Type B pancreatic cell (in vitro differentiated cells): Measurements from ENCODE around the gene PLA2G4F. TPM values are rescaled to one million over a fixed set of nuclear protein-coding genes. Genes with fewer than 3 reads are reported as not detected.

Experiments used
- DNase-seq: peaks from one replicate; pipeline ENCODE4 v3.0.0; 2021; ENCODE audit warnings: mixed read lengths; ENCODE audit not compliant: unreplicated experiment; ENCODE audit errors: extremely low spot score
- H3K27ac Mint-ChIP-seq: 2 replicates; pipeline ENCODE4 v1.8.0; 2021; ENCODE audit warnings: mild to moderate bottlenecking, mixed read lengths
- H3K27me3 Mint-ChIP-seq: 2 replicates; pipeline ENCODE4 v1.8.0; 2021; ENCODE audit warnings: mixed read lengths
- H3K36me3 Mint-ChIP-seq: 2 replicates; pipeline ENCODE4 v1.8.0; 2021; ENCODE audit warnings: mixed read lengths
- H3K4me1 Mint-ChIP-seq: one replicate; pipeline ENCODE4 v1.8.0; 2021; ENCODE audit warnings: mixed read lengths; ENCODE audit not compliant: unreplicated experiment
- H3K4me3 Mint-ChIP-seq: 2 replicates; pipeline ENCODE4 v1.8.0; 2021; ENCODE audit warnings: mild to moderate bottlenecking, mixed read lengths
- H3K9me3 Mint-ChIP-seq: 2 replicates; pipeline ENCODE4 v1.8.0; 2021; ENCODE audit warnings: mixed read lengths
- CTCF ChIP-seq: fragments of 200-600 bp; sonication (generic); conservative IDR thresholded peaks from 2 replicates; pipeline ENCODE4 v1.5.0; 2021; ENCODE audit warnings: antibody characterized with exemption, mild to moderate bottlenecking
- total RNA-seq: library from RNA; stranded (reverse); gene quantifications from 2 replicates; pipeline ENCODE4 v1.2.1, GENCODE V29; 2021; ENCODE audit warnings: low replicate concordance

PLA2G4F gene
- total RNA-seq, 1 donor from 2014 or later, result 1.1 TPM

DNA sequence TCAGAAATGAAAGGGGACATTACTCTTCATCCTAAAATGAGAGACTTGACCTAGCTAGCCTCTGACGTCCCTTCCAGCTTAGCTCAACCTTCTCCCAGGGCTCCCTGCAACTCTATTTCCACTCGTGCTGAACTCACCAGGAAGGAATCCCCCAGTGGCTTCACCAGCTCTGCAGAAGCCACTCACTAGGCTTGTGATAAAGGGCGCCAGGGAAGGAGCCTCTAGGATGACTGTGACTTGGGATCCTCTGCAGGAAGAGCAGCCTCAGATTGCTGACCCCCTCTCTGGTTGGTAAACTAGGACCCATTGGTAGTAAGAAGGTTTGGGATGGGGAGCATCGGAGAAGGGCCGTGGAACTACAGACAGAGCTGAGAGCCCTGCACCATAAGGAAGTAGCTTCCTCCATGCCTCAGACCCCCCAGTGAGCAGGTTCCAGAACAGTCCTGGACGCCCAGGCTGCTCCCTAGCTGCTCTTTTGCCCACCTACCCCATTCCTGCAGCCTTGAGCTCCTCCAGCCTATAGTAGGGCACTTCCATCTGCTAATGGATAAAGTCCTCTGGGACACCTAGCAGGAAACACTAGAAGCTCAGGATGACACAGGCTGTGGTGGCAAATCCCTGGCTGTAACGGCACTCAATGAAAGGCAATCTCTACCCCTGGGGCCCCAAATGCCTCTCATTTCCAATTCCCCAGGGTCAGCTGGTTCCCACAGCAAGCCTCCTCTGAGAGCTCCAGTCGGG lies 26.0 kb downstream of the PLA2G4F start:
- H3K27me3 Mint-ChIP-seq, result peaks cover 18% of the 10 kb centered on the region
- no peak overlapping the region for H3K27ac Mint-ChIP-seq
- H3K9me3 Mint-ChIP-seq, result no peaks in the 10 kb centered on the region
- no peak for DNase-seq
- H3K4me1 Mint-ChIP-seq, result peaks cover 7% of the 10 kb centered on the region
- H3K4me3 Mint-ChIP-seq, result no peak overlapping the region
- H3K36me3 Mint-ChIP-seq, result no peaks in the 10 kb centered on the region
- TF ChIP-seq CTCF, result no peak

GRCh38 chr15:42129364-42129763 lies 27.1 kb downstream of the PLA2G4F start:
- H3K9me3 Mint-ChIP-seq, result no peaks in the 10 kb centered on the region
- H3K27ac Mint-ChIP-seq, result no peak overlapping the region
- no peaks in the 10 kb centered on the region for H3K36me3 Mint-ChIP-seq
- no peak overlapping the region for H3K4me3 Mint-ChIP-seq
- H3K4me1 Mint-ChIP-seq, result peaks cover 7% of the 10 kb centered on the region
- TF ChIP-seq CTCF, result no peak
- H3K27me3 Mint-ChIP-seq, result peaks cover 17% of the 10 kb centered on the region
- DNase-seq, result no peak

GRCh38 chr15:42128476-42128875 lies 28.0 kb downstream of the PLA2G4F start:
- no peak for TF ChIP-seq CTCF
- Mint-ChIP-seq H3K9me3 (no peaks in the 10 kb centered on the region), H3K4me3 (no peak overlapping the region), H3K27me3 (peaks cover 11% of the 10 kb centered on the region), H3K27ac (no peak overlapping the region), H3K4me1 (peaks cover 7% of the 10 kb centered on the region), H3K36me3 (no peaks in the 10 kb centered on the region)
- no peak for DNase-seq

GRCh38 chr15:42123546-42123945 lies 32.9 kb downstream of the PLA2G4F start:
- Mint-ChIP-seq H3K27ac (no peak overlapping the region), H3K9me3 (no peaks in the 10 kb centered on the region), H3K27me3 (no peaks in the 10 kb centered on the region), H3K4me1 (peaks cover 9% of the 10 kb centered on the region), H3K4me3 (no peak overlapping the region), H3K36me3 (no peaks in the 10 kb centered on the region)
- TF ChIP-seq CTCF, result no peak
- no peak for DNase-seq

GRCh38 chr15:42121682-42122081 lies 34.8 kb downstream of the PLA2G4F start:
- H3K9me3 Mint-ChIP-seq, result no peaks in the 10 kb centered on the region
- TF ChIP-seq CTCF, result no peak
- no peak for DNase-seq
- no peaks in the 10 kb centered on the region for H3K27me3 Mint-ChIP-seq
- H3K4me1 Mint-ChIP-seq, result peaks cover 10% of the 10 kb centered on the region
- peak overlapping the region; percentile 51 for H3K27ac Mint-ChIP-seq
- no peak overlapping the region for H3K4me3 Mint-ChIP-seq
- no peaks in the 10 kb centered on the region for H3K36me3 Mint-ChIP-seq

GRCh38 chr15:42121021-42121420 lies 35.4 kb downstream of the PLA2G4F start:
- no peak for TF ChIP-seq CTCF
- Mint-ChIP-seq H3K4me3 (no peak overlapping the region), H3K27ac (no peak overlapping the region), H3K9me3 (no peaks in the 10 kb centered on the region), H3K4me1 (peaks cover 10% of the 10 kb centered on the region), H3K36me3 (no peaks in the 10 kb centered on the region), H3K27me3 (no peaks in the 10 kb centered on the region)
- no peak for DNase-seq
